Upper lobe of left lung (tissue), 4 donors: ENCODE results near the gene CFLAR.

Source experiments
- EP300 ChIP-seq, 4 donors: sonication (generic); formaldehyde crosslinking; IDR thresholded peaks; one replicate each; pipeline ENCODE4 v1.5.1; 2017; ENCODE audit warnings: antibody characterized with exemption in 4 of 4, control low read depth in 2 of 4
- POLR2A ChIP-seq, 4 donors: fragments of 450-650 bp; IDR thresholded peaks; one replicate each; pipeline ENCODE4 v1.5.1; 2016 to 2017; ENCODE audit warnings: antibody characterized with exemption in 4 of 4, mild to moderate bottlenecking in 2 of 4
- POLR2AphosphoS5 ChIP-seq, 2 donors: sonication (generic); formaldehyde crosslinking; IDR thresholded peaks; one replicate each; pipeline ENCODE4 v1.5.1; 2017; ENCODE audit warnings: antibody characterized with exemption in 2 of 2
- TF ChIP-seq, protein P1 (sequence below), 6 experiments: fragments of 450-650 bp in 4 of 6; fragments of 200-600 bp in 2 of 6; sonication (generic) in 2 of 6; IDR thresholded peaks; one replicate each; pipeline ENCODE4 v1.5.1; 2016 to 2019; ENCODE audit warnings: antibody characterized with exemption in 6 of 6

DNA sequence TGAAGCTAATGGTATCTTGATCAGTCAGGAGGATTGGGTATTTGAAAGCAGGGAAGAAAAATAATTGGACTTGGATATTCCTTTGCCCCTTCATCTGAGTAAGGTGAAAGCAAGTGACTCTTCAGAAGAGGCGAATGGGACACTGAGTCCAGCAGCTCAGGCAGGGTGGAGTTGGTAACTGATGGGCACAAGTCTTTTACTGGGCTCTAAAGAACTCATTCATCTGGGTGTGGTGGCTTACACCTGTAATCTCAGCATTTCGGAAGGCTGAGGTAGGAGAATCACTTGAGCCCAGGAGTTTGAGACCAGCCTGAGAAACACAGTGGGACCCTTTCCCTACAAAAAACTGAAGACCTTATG, 11.2 kb downstream of the CFLAR start:
- TF ChIP-seq, protein P1, sequence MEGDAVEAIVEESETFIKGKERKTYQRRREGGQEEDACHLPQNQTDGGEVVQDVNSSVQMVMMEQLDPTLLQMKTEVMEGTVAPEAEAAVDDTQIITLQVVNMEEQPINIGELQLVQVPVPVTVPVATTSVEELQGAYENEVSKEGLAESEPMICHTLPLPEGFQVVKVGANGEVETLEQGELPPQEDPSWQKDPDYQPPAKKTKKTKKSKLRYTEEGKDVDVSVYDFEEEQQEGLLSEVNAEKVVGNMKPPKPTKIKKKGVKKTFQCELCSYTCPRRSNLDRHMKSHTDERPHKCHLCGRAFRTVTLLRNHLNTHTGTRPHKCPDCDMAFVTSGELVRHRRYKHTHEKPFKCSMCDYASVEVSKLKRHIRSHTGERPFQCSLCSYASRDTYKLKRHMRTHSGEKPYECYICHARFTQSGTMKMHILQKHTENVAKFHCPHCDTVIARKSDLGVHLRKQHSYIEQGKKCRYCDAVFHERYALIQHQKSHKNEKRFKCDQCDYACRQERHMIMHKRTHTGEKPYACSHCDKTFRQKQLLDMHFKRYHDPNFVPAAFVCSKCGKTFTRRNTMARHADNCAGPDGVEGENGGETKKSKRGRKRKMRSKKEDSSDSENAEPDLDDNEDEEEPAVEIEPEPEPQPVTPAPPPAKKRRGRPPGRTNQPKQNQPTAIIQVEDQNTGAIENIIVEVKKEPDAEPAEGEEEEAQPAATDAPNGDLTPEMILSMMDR (IDR thresholded peaks at IDR 0.05) = no peak
- TF ChIP-seq POLR2AphosphoS5 (IDR thresholded peaks at IDR 0.05) (no peak), EP300 (IDR thresholded peaks at IDR 0.05) (no peak), POLR2A (IDR thresholded peaks at IDR 0.05) (no peak)
